SK-N-SH (cell line): ENCODE results near the gene SPEG.

Source experiments
- JUND ChIP-seq: IDR thresholded peaks from 2 replicates; pipeline ENCODE4 v1.4.0; 2012
- NRF1 ChIP-seq: IDR thresholded peaks from 2 replicates; pipeline ENCODE4 v1.6.1; 2012; ENCODE audit warnings: low read depth, mild to moderate bottlenecking, low read length
- POLR2AphosphoS5 ChIP-seq: IDR thresholded peaks from 2 replicates; pipeline ENCODE4 v1.6.1; 2012; ENCODE audit warnings: low read depth, low read length
- TAF1 ChIP-seq: IDR thresholded peaks from 2 replicates; pipeline ENCODE4 v1.6.1; 2012; ENCODE audit warnings: low read depth, mild to moderate bottlenecking, low read length, moderate library complexity, borderline replicate concordance
- TEAD4 ChIP-seq: IDR thresholded peaks from 2 replicates; pipeline ENCODE4 v1.4.0; 2012; ENCODE audit warnings: mild to moderate bottlenecking, borderline replicate concordance; ENCODE audit not compliant: insufficient read depth
- TF ChIP-seq, protein P1 (sequence below): fragments of 200-600 bp; sonication (generic); IDR thresholded peaks from 2 replicates; pipeline ENCODE4 v1.6.1; 2017; ENCODE audit warnings: antibody characterized with exemption, mild to moderate bottlenecking, moderate library complexity
- TF ChIP-seq, protein P2 (sequence below): IDR thresholded peaks from 2 replicates; pipeline ENCODE4 v1.4.0; 2012; ENCODE audit warnings: low read depth
- TF ChIP-seq, protein P3 (sequence below): fragments of 150-350 bp; IDR thresholded peaks from 2 replicates; pipeline ENCODE4 v1.6.1; 2017; ENCODE audit warnings: antibody characterized with exemption, low read length, low read depth, borderline replicate concordance

DNA sequence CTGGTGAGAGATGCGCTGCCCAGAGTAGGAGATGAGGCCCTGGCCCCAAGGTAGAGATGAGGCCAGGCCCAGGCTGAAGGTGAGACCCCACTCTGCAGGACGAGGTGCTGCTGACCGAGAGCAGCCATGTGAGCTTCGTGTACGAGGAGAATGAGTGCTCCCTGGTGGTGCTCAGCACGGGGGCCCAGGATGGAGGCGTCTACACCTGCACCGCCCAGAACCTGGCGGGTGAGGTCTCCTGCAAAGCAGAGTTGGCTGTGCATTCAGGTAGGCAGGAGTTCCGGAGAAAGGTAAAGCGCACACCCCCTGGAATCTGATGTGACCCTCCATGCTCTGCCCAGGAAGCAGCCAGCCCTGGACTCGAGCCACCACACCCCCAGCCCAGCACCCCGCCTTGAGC, 42.5 kb downstream of the SPEG start:
- TF ChIP-seq TAF1 (no peak), NRF1 (no peak), POLR2AphosphoS5 (no peak), JUND (no peak), TEAD4 (no peak)
- TF ChIP-seq, protein P1, sequence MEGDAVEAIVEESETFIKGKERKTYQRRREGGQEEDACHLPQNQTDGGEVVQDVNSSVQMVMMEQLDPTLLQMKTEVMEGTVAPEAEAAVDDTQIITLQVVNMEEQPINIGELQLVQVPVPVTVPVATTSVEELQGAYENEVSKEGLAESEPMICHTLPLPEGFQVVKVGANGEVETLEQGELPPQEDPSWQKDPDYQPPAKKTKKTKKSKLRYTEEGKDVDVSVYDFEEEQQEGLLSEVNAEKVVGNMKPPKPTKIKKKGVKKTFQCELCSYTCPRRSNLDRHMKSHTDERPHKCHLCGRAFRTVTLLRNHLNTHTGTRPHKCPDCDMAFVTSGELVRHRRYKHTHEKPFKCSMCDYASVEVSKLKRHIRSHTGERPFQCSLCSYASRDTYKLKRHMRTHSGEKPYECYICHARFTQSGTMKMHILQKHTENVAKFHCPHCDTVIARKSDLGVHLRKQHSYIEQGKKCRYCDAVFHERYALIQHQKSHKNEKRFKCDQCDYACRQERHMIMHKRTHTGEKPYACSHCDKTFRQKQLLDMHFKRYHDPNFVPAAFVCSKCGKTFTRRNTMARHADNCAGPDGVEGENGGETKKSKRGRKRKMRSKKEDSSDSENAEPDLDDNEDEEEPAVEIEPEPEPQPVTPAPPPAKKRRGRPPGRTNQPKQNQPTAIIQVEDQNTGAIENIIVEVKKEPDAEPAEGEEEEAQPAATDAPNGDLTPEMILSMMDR: no peak
- TF ChIP-seq, protein P2, sequence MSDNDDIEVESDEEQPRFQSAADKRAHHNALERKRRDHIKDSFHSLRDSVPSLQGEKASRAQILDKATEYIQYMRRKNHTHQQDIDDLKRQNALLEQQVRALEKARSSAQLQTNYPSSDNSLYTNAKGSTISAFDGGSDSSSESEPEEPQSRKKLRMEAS: no peak
- TF ChIP-seq, protein P3, sequence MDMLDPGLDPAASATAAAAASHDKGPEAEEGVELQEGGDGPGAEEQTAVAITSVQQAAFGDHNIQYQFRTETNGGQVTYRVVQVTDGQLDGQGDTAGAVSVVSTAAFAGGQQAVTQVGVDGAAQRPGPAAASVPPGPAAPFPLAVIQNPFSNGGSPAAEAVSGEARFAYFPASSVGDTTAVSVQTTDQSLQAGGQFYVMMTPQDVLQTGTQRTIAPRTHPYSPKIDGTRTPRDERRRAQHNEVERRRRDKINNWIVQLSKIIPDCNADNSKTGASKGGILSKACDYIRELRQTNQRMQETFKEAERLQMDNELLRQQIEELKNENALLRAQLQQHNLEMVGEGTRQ: no peak
